ENCODE results near the gene TMEM233.

DNA sequence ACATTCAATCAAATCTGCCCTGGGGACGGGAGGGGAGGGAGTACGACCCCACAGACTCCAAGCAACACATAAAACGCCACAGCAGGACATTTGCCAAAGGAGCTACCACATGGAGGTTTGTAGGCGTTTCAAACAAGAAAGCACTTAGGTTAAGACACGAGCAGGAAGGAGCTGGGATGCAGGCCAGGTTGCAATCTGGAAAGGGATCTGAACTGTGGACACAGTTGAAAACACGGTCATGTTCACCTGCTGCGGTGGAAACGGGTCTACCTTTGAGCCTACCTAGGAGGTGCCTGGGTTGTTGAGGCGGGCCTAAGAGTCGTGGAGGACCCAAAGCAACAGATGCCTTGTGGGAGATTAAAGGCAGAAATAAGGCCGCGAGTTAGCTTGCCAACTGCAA lies 92.8 kb downstream of the TMEM233 start:
- TF ChIP-seq CTCF (conservative IDR thresholded peaks at IDR 0.05; ENCODE audit: low read length) (no peak), EZH2phosphoT487 (IDR thresholded peaks at IDR 0.05; ENCODE audit: borderline replicate concordance, low read depth, low read length) (no peak)
